ENCODE data around the gene PRDM4.

The PRDM4 gene, protein sequence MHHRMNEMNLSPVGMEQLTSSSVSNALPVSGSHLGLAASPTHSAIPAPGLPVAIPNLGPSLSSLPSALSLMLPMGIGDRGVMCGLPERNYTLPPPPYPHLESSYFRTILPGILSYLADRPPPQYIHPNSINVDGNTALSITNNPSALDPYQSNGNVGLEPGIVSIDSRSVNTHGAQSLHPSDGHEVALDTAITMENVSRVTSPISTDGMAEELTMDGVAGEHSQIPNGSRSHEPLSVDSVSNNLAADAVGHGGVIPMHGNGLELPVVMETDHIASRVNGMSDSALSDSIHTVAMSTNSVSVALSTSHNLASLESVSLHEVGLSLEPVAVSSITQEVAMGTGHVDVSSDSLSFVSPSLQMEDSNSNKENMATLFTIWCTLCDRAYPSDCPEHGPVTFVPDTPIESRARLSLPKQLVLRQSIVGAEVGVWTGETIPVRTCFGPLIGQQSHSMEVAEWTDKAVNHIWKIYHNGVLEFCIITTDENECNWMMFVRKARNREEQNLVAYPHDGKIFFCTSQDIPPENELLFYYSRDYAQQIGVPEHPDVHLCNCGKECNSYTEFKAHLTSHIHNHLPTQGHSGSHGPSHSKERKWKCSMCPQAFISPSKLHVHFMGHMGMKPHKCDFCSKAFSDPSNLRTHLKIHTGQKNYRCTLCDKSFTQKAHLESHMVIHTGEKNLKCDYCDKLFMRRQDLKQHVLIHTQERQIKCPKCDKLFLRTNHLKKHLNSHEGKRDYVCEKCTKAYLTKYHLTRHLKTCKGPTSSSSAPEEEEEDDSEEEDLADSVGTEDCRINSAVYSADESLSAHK

DNA sequence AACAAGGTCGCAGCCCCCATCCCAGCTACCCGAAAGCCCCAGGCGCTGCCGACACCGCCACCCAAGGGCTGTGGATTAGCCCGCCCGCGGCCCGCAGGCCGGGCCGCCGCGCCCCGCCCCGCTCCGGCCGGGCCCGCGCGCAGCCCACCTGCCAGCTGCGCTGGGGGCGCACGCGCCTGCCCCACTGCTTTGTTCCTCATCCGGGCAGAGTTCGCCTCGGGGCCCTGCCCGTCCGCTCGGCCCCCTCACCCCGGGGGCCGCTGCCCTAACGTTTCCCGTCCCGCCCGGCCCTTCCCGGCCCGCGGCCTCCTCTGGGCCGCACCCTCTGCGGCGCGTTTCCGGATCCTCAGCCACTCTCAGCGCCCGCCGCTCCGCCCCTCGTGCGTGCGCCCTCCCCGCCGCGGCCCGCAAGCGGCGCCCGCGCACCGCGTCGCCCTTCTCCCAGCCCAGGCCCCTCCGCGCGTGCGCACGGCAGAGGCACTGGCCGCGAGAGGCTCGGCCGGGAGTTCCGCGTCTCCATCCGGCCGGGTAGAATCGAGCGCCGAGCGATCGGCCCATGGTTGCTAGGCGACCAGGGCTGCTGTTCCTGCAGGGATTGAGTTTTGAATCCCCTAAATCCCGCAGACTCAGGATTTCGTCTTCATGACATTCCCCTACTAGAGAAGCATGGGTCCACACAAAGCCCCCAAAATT is at the start of gene PRDM4:
Gene PRDM4, minus strand, starts transcription at position 329 of the 693 bp plus-strand sequence. CDS start 622 bp downstream, outside the sequence.
- DNase-seq (ENCODE audit: low read depth) = peak; percentile 76

DNA sequence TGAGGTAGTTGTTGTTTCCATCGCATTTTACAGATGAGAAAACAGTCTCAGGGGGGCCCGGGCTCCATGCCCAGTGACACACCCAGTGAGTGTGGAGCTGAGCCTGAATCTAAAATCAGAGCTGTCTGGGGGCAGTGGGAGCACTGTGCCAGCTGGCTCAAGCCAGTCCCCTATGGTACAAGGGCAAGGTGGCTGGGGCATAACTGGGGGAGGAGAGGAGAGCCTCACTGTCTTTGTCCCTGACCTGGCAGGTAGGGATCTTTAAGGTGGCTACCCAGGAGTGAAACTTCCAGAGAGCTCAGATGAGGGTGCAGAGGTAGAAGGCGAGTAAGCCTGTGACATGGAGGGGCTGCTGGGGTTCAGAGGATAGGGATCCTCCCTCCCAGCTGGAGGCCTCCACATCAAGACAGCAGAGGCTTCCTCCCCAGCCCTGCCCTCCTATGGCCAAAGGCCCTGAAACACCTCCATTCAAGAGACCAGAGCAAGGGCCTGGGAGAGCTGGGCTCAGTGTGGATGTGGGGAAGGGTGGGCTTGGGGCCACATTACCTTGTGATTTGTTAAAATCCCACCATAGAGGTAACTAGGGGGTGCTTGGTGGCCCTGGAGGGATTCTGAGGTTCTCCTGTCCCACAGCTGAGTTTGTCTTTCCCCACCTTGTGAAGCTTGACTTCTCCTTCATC is 46.7 kb upstream of the PRDM4 start:
- DNase-seq (ENCODE audit: low read depth) = no peak

DNA sequence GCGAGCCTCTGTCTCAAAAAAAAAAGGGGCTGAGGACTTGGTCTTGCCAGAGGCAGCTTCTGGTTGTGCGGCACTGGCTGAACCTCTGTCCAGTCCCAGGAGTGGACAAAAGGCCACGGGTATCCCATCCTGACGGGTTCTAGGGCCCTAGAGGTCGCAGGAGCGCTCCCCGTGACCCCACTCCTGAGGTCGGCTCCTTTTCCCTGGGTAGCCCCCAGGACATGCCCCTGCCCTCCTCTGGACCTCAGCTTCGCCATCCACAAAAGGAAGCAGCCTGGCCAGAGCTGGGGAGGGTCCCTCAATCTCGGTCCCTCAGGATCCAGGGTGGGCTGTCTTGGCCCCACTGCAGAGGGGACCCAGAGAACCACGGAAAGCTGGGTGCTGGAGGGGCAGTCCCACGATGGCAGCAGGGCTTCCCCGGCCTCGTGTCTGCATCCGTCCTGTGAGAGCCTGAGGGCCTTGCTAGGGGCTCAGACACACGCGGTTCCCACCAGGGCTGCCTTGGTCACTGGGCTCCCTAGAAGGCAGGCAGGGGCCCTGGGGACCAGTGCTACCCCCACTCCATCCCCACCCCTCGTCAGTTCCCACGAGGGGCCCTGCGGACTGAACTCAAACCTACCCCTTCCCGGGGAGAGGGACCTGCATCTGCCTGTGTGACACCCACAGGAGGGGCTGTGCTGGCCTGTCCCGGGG is 44.7 kb upstream of the PRDM4 start:
- DNase-seq (ENCODE audit: low read depth) = no peak

DNA sequence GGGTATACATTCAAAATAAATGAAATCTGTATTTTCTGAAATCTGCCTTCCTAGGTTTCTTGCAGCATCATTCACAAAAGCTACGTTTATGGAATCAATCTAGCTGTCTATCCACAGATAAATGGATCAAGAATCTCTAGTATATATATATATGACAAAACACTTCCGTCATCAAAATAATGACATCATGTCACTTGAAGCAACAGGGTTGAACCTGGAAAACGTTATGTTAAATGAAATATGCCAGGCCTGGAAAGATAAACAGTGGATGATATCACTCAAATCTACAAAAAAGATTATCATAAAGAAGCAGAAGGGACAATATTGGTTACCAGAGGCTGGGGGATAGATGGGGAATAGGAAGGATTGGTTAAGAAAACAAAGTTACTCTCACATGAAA is 42.2 kb upstream of the PRDM4 start:
- DNase-seq (ENCODE audit: low read depth) = no peak

DNA sequence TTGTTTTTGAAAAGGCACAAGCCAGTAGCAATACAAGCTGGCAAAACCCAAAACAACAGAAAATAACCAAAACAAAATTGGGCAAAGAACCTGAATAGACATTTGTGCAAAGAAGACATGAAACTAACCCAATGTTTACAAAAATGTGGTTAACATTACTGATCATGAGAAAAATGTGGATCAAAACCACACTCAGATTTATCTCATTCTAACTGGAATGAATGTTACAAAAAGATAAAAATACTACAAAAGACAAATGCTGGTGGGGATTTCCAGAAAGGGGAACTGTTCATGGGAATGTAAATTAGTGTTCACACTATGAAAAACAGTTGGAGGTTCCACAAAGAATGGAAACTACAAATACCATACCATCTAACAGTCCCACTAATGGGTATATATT is 40.2 kb upstream of the PRDM4 start:
- no peak for DNase-seq (ENCODE audit: low read depth)

DNA sequence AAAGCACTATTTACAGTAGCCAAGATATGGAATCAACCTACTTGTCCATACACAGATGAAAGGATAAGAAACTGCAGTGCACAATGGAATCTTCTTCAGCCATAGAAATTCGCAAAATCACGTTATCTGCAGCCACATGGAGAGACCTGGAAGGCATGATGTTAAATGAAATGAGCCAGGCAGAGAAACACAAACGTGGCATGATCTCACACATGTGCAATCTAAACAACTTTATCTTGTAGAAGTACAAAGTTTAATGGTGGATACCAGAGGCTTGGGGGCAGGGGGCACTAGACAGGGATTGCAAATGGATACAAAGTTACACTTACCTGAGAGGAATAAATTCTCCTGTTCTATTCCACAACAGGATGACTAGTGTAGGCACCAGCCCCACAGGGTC is 37.6 kb upstream of the PRDM4 start:
- no peak for DNase-seq (ENCODE audit: low read depth)

DNA sequence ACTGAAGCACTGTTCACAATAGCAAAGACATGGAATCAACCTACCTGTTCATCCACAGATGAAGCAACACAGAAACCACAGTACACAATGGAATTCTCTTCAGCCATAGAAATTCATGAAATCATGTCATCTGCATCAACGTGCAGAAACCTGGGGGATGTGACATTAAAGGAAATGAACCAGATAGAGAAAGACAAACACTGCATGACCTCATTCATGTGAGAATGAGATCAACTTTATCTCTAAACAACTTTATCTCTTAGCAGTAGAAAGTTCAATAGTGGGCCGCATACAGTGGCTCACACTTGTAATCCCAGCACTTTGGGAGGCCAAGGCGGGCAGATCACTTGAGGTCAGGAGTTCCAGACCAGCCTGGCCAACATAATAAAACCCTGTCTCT is 33.5 kb upstream of the PRDM4 start:
- DNase-seq (ENCODE audit: low read depth) = no peak

DNA sequence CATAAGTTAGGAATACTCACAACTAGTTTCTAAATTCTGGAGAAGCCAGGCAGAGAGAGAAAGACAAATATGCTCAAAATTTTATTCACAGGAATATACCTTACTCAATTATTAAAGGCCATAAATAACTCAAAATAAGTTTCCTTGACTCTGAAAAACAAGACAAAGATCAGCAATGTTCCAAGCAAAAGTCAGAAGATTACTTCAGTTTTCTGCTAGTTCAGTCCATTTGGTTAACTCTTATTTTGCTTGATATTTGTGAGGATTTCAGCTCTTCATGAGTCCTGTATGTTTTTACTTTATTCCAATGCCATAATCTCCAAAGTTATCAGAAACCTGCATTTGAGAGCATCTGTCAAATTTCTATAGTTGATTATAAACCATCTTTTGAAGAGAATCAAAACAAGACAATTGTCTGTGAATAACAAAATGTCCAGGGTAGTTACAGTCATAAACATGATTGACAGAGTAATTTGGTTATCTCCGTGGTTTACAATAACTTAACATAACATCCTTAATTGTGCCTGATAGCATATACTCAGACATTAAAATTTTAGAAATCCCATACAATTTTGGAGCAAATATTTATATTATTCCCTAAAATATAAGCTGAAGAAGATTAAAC is 30.6 kb upstream of the PRDM4 start:
- DNase-seq (ENCODE audit: low read depth) = no peak

DNA sequence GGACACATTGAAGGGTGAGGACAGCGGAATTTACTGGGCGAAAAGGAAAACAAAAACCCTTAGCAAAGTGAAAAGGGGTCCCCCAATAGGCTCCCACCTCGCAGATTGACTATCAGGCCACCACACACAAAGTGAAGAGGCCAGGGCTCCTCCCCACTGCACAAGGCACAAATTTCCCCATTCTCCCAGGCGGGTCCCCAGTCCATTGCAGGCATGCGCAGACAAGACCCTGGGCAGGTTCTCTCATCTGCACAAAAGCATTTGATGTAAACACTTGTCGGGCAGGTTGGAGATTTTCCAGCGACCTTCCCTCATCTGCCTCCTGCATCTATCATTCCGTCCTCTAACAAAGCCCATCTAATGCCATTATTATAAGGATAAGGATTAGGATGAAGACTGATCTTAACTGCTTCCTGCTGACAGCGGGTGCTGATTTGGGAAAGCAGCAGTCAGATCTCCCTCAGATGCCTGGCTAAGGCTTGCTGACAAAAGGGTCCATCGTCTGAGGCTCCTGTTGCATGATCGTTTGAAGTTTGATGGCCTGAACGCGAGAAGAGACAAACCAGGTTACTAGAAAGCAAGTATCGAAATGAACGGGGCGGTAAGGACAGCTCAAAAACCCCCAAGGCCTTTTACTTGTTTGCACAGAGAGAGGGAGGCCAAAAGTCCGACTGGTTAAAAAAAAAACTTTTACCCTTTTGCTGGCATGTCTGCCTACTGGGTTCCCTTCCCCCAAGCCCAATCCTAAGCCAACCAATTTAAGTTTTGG is 27.9 kb upstream of the PRDM4 start:
- no peak for DNase-seq (ENCODE audit: low read depth)

DNA sequence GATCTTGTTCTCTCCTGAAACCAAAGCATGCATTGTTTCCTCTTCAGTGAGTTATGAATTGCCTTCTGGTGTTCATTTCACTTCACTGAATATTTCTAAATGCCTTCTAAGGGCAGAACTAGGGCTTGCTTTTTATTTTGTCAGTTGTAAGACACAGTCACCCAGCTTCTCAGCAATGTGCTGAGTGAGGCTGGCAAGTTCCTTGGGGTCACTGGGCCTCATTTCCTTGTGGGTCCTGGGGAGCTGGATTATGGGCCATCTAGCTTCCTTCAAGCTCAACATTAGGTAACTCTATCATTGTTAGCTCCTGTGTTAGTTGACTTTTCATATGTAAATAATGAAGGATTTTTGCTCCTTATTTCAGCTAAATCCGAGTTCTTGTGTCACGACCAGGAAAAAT is 27.3 kb upstream of the PRDM4 start:
- DNase-seq (ENCODE audit: low read depth) = no peak

DNA sequence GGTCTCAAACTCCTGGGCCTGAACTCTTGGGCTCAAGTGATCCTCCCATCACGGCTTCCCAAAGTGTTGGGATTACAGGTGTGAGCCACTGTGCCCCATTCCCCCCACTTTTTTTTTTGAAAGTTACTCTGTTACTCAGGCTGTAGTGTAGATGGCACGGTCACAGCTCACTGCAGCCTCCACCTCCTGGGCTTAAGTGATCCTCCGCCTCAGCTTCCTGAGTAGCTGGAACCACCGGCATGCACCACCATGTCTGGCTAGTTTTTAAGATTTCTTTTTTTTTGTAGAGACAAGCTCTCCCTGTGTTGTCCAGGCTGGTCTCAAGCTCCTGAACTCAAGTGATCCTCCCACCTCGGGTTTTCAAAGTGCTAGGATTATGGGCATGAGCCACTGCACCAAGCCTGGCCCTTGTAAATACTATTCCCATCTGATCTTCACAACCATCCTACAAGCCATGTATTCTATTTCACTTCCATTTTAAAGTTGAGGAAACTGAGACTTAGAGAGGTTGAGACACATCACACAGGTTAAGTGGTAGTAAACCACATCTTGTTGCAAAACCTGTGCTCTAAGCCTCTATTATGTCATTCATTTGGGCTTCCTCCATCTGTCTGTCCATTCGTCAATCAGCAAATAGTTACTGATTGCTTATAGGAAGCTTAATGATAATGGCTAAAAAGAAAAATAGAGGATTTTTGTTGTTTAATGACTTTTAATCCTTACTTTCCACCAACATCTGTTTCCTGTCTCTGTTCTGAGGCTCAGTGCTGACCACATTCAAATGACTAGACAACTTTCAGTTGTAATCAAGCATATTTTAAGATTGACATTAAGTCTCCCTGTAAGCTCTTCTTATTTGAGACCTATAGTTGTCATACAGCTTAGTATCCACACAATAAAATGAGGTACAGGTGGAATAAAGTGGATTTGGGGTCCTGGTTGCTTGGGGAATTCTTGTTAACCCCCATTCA is 22.8 kb upstream of the PRDM4 start:
- no peak for DNase-seq (ENCODE audit: low read depth)

DNA sequence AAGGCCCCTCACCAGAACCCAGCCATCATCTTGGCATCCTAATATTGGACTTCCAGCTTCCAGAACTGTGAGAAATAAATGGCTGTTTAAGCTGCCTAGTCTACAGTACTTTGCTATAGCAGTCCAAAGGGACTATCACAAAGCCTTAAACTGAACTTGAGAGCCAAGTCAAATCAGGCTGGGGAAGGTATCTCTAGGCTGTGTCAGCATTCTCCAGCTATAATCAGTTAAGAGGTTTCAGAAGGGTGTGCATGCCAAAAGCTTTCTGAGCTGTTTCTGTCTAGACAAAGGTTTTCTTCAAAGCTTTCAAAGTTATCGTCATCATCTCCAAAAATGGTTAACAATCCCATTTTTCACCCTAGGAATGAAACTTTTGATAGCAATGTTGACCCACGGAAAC is 21.1 kb upstream of the PRDM4 start:
- no peak for DNase-seq (ENCODE audit: low read depth)

DNA sequence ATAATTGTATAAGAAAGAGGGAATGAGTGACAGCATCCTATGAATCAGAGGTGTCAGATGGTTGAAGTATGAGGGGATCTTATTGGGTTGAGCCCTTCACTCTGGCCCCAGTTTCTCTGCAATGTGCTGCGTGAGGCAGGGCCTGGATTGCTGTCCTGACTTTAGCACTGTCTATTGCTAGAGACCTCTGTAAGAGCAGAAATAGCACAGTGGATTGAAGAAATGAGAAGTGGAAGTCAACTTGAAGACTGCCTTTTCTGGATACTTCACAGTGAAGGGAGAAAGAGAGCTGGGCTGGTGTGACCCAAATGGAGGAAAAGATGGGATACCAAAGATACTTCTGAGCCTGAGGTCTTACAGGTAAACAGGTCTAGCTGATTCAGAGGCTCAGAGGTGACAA is 19.4 kb upstream of the PRDM4 start:
- no peak for DNase-seq (ENCODE audit: low read depth)

DNA sequence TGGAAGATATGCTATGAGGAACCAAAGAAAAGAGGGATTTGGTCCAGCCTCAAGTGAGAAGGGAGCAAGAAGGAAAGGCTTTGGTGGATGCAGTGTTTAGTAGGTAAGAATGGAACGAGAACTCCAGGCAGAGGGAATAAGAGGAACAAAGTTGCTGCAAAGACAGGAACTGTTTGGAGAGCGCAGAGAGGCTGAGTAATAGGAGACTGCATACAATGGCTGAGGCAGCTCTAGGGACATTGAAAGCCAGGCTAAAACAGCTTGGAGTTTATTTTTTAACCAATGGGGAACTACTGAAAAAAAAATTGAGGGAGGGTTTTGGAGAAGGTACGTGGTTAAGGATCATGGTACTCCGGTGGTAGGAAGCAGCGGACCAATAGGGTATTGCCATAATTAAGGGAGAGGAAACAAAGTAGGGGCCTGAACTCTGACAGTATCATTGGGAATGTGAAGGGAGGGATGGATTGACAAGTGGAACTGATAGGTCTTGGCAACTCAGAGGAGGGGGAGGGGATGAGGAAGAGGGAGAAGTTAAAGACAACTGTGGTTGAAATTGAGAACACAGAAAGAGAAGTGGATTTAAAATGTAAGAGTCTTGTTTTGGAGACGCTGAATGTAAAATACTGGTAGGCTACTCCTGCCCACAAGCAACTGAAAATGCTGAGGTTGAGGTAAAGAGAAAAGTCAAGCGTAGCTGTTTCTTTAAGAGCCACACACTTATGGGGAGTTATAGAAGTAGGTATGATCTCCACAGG is 18.3 kb upstream of the PRDM4 start:
- no peak for DNase-seq (ENCODE audit: low read depth)

DNA sequence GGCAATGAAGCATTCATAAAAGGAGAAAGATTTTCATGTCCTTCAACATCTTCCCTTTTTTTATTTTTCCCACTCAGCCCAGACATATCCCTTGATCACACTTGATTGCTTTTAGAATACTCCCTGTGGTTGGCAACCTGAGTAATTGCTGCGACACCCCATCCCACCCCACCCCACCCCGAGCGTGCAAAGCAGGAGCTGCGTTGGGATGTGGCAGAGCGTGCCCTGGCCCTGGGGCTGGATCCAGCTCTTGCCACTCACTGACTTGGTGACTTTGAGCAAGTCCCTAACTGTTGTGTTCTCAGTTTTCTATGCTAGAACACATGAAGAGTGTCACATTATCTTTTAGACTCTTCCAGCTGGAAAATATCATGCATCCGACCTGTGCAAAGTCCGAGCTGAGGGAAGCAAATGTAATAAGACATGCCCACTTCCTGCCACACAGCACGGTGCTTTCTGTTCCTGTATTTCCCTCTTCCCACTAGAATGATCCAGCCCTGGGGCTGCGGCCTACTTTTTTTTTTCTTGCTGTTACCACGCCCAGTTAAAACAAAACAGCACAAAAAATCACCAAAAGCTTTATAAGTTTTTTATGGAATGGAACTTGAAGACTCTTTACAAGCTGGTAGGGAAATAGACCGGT is 17.6 kb upstream of the PRDM4 start:
- DNase-seq (ENCODE audit: low read depth) = no peak

DNA sequence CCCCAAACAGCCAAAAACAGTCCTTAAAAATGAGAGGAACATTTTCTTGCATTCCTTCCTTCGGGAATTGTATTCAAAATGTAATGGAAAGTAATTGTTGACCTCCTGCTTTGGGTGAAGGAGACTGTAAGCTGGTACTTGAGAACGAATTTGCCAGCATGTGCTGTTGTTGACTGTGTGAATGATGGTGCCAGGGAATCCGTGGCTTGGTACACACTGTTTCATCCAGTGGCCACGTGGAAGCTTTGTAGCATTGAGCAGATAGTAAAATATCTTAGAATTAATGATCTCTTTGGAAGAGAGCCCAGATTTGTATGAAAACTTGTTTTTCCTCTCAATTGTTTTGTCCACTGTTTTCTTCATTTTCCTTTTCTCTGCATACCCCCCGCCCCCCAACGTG is 15.2 kb upstream of the PRDM4 start:
- no peak for DNase-seq (ENCODE audit: low read depth)

DNA sequence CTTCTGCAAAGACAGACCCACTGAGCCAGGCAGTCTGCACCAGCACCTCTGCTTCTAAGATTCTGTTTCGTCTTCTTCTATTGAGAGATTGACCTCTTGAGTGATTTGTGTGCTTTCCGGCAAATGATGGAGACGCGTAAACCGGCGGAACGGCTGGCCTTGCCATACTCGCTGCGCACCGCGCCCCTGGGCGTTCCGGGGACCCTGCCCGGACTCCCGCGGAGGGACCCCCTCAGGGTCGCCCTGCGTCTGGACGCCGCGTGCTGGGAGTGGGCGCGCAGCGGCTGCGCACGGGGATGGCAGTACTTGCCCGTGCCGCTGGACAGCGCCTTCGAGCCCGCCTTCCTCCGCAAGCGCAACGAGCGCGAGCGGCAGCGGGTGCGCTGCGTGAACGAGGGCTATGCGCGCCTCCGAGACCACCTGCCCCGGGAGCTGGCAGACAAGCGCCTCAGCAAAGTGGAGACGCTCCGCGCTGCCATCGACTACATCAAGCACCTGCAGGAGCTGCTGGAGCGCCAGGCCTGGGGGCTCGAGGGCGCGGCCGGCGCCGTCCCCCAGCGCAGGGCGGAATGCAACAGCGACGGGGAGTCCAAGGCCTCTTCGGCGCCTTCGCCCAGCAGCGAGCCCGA is 14.3 kb upstream of the PRDM4 start:
- no peak for DNase-seq (ENCODE audit: low read depth)

All from stimulated activated CD8-positive, alpha-beta memory T cell treated with anti-CD3 and anti-CD28 coated beads, Interleukin-15, amount 100 ng/mL, for 24 hours (primary cell).